GM18499 (cell line): ENCODE data around the gene CUEDC1.

Source experiments
- ATAC-seq: cut with Tn5 transposase; IDR thresholded peaks from one replicate; pipeline ENCODE4 v1.9.1; 2021; ENCODE audit warnings: moderate number of reproducible peaks; ENCODE audit not compliant: insufficient read depth, unreplicated experiment

The CUEDC1 gene

GRCh38 chr17:57955183-57955931, at the start of gene CUEDC1:
Gene CUEDC1 (minus strand): TSS chr17:57955412. CDS start chr17:57885564, 69,848 bp downstream.
- no peak for ATAC-seq

- no peak for ATAC-seq
Measured at GRCh38 chr17:58004060-58004459, 48.8 kb upstream of the CUEDC1 start.

GRCh38 chr17:58002973-58003372, 47.8 kb upstream of the CUEDC1 start:
- no peak for ATAC-seq

- no peak for ATAC-seq
Measured at GRCh38 chr17:58002154-58002948, 47.1 kb upstream of the CUEDC1 start.

GRCh38 chr17:58001461-58002124, 46.4 kb upstream of the CUEDC1 start:
- no peak for ATAC-seq

- ATAC-seq, result no peak
Measured at GRCh38 chr17:57999496-58000017, 44.3 kb upstream of the CUEDC1 start.

GRCh38 chr17:57999010-57999495, 43.8 kb upstream of the CUEDC1 start:
- ATAC-seq, result no peak

GRCh38 chr17:57997085-57997809, 42.0 kb upstream of the CUEDC1 start:
- ATAC-seq, result no peak

- ATAC-seq, result no peak
Measured at GRCh38 chr17:57995076-57995956, 40.1 kb upstream of the CUEDC1 start.

GRCh38 chr17:57994436-57994835, 39.2 kb upstream of the CUEDC1 start:
- no peak for ATAC-seq

GRCh38 chr17:57993471-57994365, 38.5 kb upstream of the CUEDC1 start:
- no peak for ATAC-seq

GRCh38 chr17:57991537-57991936, 36.3 kb upstream of the CUEDC1 start:
- no peak for ATAC-seq

GRCh38 chr17:57990037-57990436, 34.8 kb upstream of the CUEDC1 start:
- ATAC-seq, result no peak

- ATAC-seq, result no peak
Measured at GRCh38 chr17:57988301-57989250, 33.4 kb upstream of the CUEDC1 start.

- no peak for ATAC-seq
Measured at GRCh38 chr17:57987581-57988300, 32.5 kb upstream of the CUEDC1 start, which contains the start of gene VEZF1. Gene VEZF1 (minus strand): TSS chr17:57988254. CDS start chr17:57988111, 143 bp downstream.
